ENCODE data around the gene RIMBP2. TPM values are rescaled to one million over a fixed set of nuclear protein-coding genes. Genes with fewer than 3 reads are reported as not detected.

Gene RIMBP2
- total RNA-seq, 4 donors from 2014 or later, result 0.83 to 1.8 (median 1.4) TPM

DNA sequence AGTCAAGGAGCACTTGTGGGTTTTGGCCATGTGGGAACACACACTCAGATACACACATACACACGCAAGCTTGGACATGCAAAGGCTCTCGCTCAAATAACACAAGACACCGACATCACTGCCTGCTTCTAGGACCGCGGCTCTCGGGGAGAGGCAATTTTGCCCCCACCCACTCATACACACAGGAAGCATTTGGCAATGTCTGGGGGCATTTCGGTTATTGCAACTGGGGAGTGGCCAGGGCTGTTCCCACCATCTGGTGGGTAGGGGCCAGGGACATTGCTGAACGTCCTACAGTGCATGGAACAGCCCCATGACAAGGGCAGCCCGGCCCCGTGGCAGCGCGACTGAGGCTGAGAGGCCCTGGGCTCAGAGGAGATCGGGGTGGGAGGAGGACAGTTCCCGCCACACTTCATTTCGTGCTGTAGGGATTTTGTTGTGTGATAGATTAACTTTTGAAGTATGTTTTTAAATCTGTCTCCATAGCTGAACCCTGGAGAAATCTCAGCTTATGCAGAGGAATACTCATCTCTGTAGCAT is 35.6 kb downstream of the RIMBP2 start:
- Histone ChIP-seq H3K27me3 (peaks cover 0 to 16% (median 0%) of the 10 kb centered on the region in 4 donors), H3K9me3 (peaks cover 0 to 5% (median 0%) of the 10 kb centered on the region in 4 donors), H3K4me3 (no peak overlapping the region), H3K36me3 (no peaks in the 10 kb centered on the region), H3K27ac (replicated peaks in 1 of 4) (no peak overlapping the region), H3K4me1 (no peaks in the 10 kb centered on the region)
- TF ChIP-seq EP300 (IDR thresholded peaks at IDR 0.05) (no peak), POLR2AphosphoS5 (IDR thresholded peaks at IDR 0.05) (no peak), POLR2A (IDR thresholded peaks at IDR 0.05; ENCODE audit: low read depth) (no peak)
- TF ChIP-seq, protein P1, sequence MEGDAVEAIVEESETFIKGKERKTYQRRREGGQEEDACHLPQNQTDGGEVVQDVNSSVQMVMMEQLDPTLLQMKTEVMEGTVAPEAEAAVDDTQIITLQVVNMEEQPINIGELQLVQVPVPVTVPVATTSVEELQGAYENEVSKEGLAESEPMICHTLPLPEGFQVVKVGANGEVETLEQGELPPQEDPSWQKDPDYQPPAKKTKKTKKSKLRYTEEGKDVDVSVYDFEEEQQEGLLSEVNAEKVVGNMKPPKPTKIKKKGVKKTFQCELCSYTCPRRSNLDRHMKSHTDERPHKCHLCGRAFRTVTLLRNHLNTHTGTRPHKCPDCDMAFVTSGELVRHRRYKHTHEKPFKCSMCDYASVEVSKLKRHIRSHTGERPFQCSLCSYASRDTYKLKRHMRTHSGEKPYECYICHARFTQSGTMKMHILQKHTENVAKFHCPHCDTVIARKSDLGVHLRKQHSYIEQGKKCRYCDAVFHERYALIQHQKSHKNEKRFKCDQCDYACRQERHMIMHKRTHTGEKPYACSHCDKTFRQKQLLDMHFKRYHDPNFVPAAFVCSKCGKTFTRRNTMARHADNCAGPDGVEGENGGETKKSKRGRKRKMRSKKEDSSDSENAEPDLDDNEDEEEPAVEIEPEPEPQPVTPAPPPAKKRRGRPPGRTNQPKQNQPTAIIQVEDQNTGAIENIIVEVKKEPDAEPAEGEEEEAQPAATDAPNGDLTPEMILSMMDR (IDR thresholded peaks at IDR 0.05), result no peak
- intact Hi-C loops (cut with DNase I), result no loop called here
- 80% methylated on average over 9 of the region's 15 CpGs for WGBS
- DNase-seq (ENCODE audit: extremely low spot score), result no peak

DNA sequence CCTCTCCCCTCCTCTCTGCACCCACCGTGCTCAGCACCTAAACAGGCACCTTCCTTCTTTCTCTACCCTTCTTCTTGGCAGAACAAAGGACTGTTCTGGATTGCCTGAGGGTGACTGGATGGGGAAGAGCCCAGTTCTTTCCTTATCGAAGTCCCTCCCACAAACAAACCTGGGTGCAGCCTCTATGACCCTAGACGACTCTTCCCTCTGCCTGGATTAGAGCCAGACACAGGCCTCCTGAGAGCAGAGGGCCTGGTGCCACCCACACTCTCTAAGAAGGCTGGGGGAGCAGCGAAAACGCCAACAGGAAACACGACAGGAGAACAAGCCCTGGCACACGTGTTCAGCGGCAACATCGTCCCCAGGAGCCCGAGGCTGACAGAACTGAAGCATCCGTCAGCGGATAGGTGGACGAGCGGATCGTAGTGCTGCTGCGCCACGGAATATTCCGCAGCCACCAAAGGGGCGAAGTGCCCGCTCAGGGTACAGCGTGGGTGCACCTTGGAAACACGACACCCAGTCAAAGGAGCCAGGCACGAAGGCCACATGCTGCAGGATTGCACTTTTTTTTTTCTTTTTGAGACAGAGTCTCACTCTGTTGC is 38.0 kb downstream of the RIMBP2 start:
- H3K9me3 ChIP-seq, result peaks cover 0 to 5% (median 0%) of the 10 kb centered on the region in 4 donors
- no peaks in the 10 kb centered on the region for H3K36me3 ChIP-seq
- DNase-seq (ENCODE audit: extremely low spot score), result no peak
- peaks cover 0 to 2% (median 0%) of the 10 kb centered on the region in 4 donors for H3K27me3 ChIP-seq
- TF ChIP-seq POLR2AphosphoS5 (IDR thresholded peaks at IDR 0.05), result no peak
- no peak for TF ChIP-seq EP300 (IDR thresholded peaks at IDR 0.05)
- no peak for TF ChIP-seq POLR2A (IDR thresholded peaks at IDR 0.05; ENCODE audit: low read depth)
- TF ChIP-seq, protein P1 (IDR thresholded peaks at IDR 0.05), result no peak
- 85% methylated on average over 19 of the region's 23 CpGs for WGBS
- no peaks in the 10 kb centered on the region for H3K4me1 ChIP-seq
- H3K4me3 ChIP-seq, result no peak overlapping the region
- intact Hi-C loops (cut with DNase I), result no loop called here
- no peak overlapping the region for H3K27ac ChIP-seq (replicated peaks in 1 of 4)

DNA sequence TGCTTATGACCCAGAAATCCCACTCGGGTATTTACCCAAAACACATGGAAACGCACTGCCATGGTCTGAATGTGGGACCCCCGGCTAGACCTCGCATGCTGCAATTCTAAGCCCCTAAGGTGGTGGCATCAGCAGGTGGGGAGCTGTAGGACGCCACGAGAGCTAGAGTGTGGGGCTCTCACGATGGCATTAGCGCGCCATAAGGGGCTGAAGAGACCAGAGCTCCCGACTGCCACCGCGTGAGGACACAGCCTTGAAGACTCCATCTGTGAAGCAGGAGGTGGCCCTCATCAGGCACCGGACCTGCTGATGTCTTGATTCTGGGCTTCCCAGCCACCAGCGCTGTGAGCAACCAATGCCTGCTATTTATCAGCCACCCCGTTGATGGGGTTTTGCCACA is 40.3 kb downstream of the RIMBP2 start:
- WGBS, result 92% methylated on average over 12 of the region's 15 CpGs
- H3K36me3 ChIP-seq, result no peaks in the 10 kb centered on the region
- no peak for DNase-seq (ENCODE audit: extremely low spot score)
- H3K4me3 ChIP-seq, result no peak overlapping the region
- H3K27ac ChIP-seq (replicated peaks in 1 of 4), result no peak overlapping the region
- intact Hi-C loops (cut with DNase I), result no loop called here
- peaks cover 0 to 7% (median 0%) of the 10 kb centered on the region in 4 donors for H3K27me3 ChIP-seq
- no peaks in the 10 kb centered on the region for H3K4me1 ChIP-seq
- TF ChIP-seq POLR2AphosphoS5 (IDR thresholded peaks at IDR 0.05) (no peak), EP300 (IDR thresholded peaks at IDR 0.05) (no peak), POLR2A (IDR thresholded peaks at IDR 0.05; ENCODE audit: low read depth) (no peak)
- TF ChIP-seq, protein P1 (IDR thresholded peaks at IDR 0.05), result no peak
- peaks cover 0 to 5% (median 0%) of the 10 kb centered on the region in 4 donors for H3K9me3 ChIP-seq

DNA sequence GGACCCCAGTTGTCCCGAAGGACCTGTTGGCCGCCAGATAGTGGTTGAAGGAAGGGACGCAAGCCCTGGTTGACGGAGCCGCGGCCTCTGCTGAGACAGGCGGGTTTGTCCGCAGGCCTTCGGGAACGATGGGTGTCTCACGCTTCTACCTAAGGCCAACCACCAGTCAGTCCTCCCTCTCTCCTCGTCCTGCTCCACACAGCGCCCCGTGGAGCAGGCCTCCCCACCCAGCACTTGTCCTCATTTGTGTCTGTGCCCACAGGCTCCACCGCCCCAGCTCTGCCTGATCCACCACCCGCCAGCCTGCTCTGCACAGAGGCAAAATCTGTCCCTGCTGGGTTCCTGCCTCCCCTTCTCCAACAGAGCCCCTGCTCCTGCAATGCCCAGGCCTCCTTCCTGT is 41.0 kb downstream of the RIMBP2 start:
- H3K9me3 ChIP-seq, result peaks cover 0 to 5% (median 0%) of the 10 kb centered on the region in 4 donors
- DNase-seq (ENCODE audit: extremely low spot score), result no peak
- intact Hi-C loops (cut with DNase I), result no loop called here
- no peaks in the 10 kb centered on the region for H3K4me1 ChIP-seq
- no peak overlapping the region for H3K4me3 ChIP-seq
- no peak overlapping the region for H3K27ac ChIP-seq (replicated peaks in 1 of 4)
- TF ChIP-seq, protein P1 (IDR thresholded peaks at IDR 0.05), result no peak
- TF ChIP-seq EP300 (IDR thresholded peaks at IDR 0.05), result no peak
- WGBS, result 95% methylated on average over 16 of the region's 16 CpGs
- H3K27me3 ChIP-seq, result peaks cover 0 to 7% (median 0%) of the 10 kb centered on the region in 4 donors
- no peaks in the 10 kb centered on the region for H3K36me3 ChIP-seq
